Testis (tissue), 2 donors: Measurements from ENCODE around the gene CCSER2.

Experiments
- CTCF ChIP-seq, 3 experiments: fragments of 450-650 bp in 2 of 3; fragments of 200-600 bp in 1 of 3; sonication (generic) in 1 of 3; IDR thresholded peaks; one replicate each; pipeline ENCODE4 v1.5.1; 2016 to 2019; ENCODE audit warnings: antibody characterized with exemption in 3 of 3, mild to moderate bottlenecking in 2 of 3, moderate library complexity in 1 of 3
- POLR2A ChIP-seq: fragments of 450-650 bp; IDR thresholded peaks from one replicate; pipeline ENCODE4 v1.6.1; 2017; ENCODE audit warnings: antibody characterized with exemption, mild to moderate bottlenecking, moderate library complexity

- no peak for TF ChIP-seq CTCF (IDR thresholded peaks at IDR 0.05)
- TF ChIP-seq POLR2A, result no peak
Observed at GRCh38 chr10:84545651-84546050, 217.3 kb downstream of the CCSER2 start.
